Kidney tubule cell (primary cell): ENCODE results near the gene ATG9A.

Experiments used
- DNase-seq: peaks from one replicate; pipeline ENCODE4 v3.0.0-alpha.2; 2018; ENCODE audit warnings: low spot score

Gene ATG9A

GRCh38 chr2:219252900-219253752, 23.7 kb upstream of the ATG9A start, which contains the start of gene TUBA4B:
Gene TUBA4B (plus strand): TSS chr2:219253243. CDS start chr2:219253408, 165 bp downstream.
- peak; percentile 73 for DNase-seq

- DNase-seq, result no peak
Observed at GRCh38 chr2:219252570-219252899, 23.1 kb upstream of the ATG9A start.

GRCh38 chr2:219252084-219252483, 22.6 kb upstream of the ATG9A start:
- peak; percentile 71 for DNase-seq

GRCh38 chr2:219251656-219252055, 22.2 kb upstream of the ATG9A start:
- DNase-seq, result peak; percentile 35

- DNase-seq, result no peak
Observed at GRCh38 chr2:219250049-219250781, 20.8 kb upstream of the ATG9A start.

- DNase-seq, result peak; percentile 98
Observed at GRCh38 chr2:219249203-219249980, 20.0 kb upstream of the ATG9A start.

GRCh38 chr2:219248845-219249202, 19.4 kb upstream of the ATG9A start:
- no peak for DNase-seq

GRCh38 chr2:219247678-219248642, 18.5 kb upstream of the ATG9A start:
- DNase-seq, result peak; percentile 30

GRCh38 chr2:219246559-219246958, 17.1 kb upstream of the ATG9A start:
- no peak for DNase-seq

- DNase-seq, result peak; percentile 25
Observed at GRCh38 chr2:219245899-219246230, 16.4 kb upstream of the ATG9A start.

- peak; percentile 94 for DNase-seq
Observed at GRCh38 chr2:219245148-219245898, 15.9 kb upstream of the ATG9A start, which contains the start of the genes GLB1L and STK16. Gene GLB1L (minus strand): TSS chr2:219245444. CDS start chr2:219243573, 1,871 bp downstream. Gene STK16 (plus strand): TSS chr2:219245479. CDS start chr2:219246000, 521 bp downstream.

GRCh38 chr2:219244789-219245147, 15.3 kb upstream of the ATG9A start:
- DNase-seq, result no peak

- DNase-seq, result peak; percentile 61
Observed at GRCh38 chr2:219243291-219243761, 13.9 kb upstream of the ATG9A start.

GRCh38 chr2:219234331-219234730, 4.9 kb upstream of the ATG9A start:
- DNase-seq, result no peak

- DNase-seq, result peak; percentile 84
Observed at GRCh38 chr2:219230059-219230540, 664 bp upstream of the ATG9A start.

GRCh38 chr2:219228911-219229304, 528 bp downstream of the ATG9A start:
- DNase-seq, result no peak

GRCh38 chr2:219228041-219228910, 1.2 kb downstream of the ATG9A start:
- DNase-seq, result no peak

- DNase-seq, result no peak
Observed at GRCh38 chr2:219225350-219225749, 4.1 kb downstream of the ATG9A start.
